ENCODE measurements around the gene VPS37C. TPM values are rescaled to one million over a fixed set of nuclear protein-coding genes. Genes with fewer than 3 reads are reported as not detected.

The VPS37C gene
- total and polyA plus RNA-seq, 9 of the 15 experiments (the other 6 are each of a cell fraction or from before 2014, with no cell fraction given), result 0.62 to 29.8 (median 11.5) TPM

DNA sequence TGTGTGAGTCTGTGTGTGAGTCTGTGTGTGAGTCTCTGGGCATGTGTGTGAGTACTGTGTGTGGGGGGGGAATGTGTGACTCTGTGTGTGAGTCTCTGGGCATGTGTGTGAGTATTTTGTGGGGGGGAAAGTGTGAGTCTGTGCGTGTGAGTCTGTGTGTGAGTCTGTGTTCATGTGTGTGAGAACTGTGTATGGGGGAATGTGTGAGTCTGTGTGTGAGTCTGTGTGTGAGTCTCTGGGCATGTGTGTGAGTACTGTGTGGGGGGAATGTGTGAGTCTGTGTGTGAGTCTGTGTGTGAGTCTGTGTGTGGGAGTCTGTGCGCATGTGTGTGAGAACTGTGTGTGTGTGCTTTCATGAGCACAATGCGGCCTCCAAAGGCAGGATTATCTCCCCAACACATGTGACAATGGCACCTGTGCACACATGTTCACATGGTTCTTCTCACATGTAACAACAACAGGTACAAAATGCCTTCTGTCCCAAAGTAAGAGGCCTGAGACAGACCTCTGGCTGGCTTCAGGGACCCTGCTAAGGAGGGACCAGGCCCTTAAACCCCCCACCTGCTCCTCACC is 57.3 kb downstream of the VPS37C start:
- POLR2A ChIA-PET, result interaction anchor here (1.4 kb wide), 1 partner anchor 17 kb away, joined by 3 read pairs; no protein-coding TSS in a partner anchor
- H3K79me2 ChIP-seq (ENCODE audit: control insufficient read depth, insufficient read depth, low read length), result no peaks in the 10 kb centered on the region

More for the DNA sequence above, 57.3 kb downstream of the VPS37C start:
- no peak for TF ChIP-seq RBM22 (IDR thresholded peaks at IDR 0.05; ENCODE audit: low read depth, low read length, poor library complexity, severe bottlenecking)
- no peak for TF ChIP-seq NFIC (IDR thresholded peaks at IDR 0.05)
- TF ChIP-seq ZC3H8 (IDR thresholded peaks at IDR 0.05), result no peak
- no peak for TF ChIP-seq HNRNPH1 (optimal IDR thresholded peaks at IDR 0.05; ENCODE audit: low read depth, low read length)
- no peak for TF ChIP-seq TOE1 (IDR thresholded peaks at IDR 0.05; ENCODE audit: borderline replicate concordance)
- no peak for TF ChIP-seq TOE1 (CRISPR knock-in tag; IDR thresholded peaks at IDR 0.05; ENCODE audit: borderline replicate concordance, low read depth)
- TF ChIP-seq, protein P1, sequence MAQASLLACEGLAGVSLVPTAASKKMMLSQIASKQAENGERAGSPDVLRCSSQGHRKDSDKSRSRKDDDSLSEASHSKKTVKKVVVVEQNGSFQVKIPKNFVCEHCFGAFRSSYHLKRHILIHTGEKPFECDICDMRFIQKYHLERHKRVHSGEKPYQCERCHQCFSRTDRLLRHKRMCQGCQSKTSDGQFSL (CRISPR knock-in tag; IDR thresholded peaks at IDR 0.05), result peak; percentile 41
- TF ChIP-seq, protein P1 (tag; IDR thresholded peaks at IDR 0.05), result no peak
- TF ChIP-seq SNIP1 (IDR thresholded peaks at IDR 0.05; ENCODE audit: low read depth), result no peak
- intact Hi-C loops (cut with micrococcal nuclease) (no loop called here), in situ Hi-C loops (cut with MboI) (no loop called here)
- ATAC-seq, result no peak
- H3K9me1 ChIP-seq (ENCODE audit: control insufficient read depth, insufficient read depth, low read length), result no peaks in the 10 kb centered on the region
- H3K9me3 ChIP-seq (replicated peaks; ENCODE audit: control insufficient read depth, insufficient read depth, low read depth, low read length), result 0 out of 2 replicates have a peak, but pooled peaks cover 4% of the 10 kb centered on the region
- no peak overlapping the region for H3K27ac ChIP-seq (ENCODE audit: extremely low read depth, low read depth, low read length)
- CTCF ChIA-PET (ENCODE audit: low intra/inter-chr PET ratio), result no interaction called here
- peaks cover 0 to 9% of the 10 kb centered on the region in 2 experiments; a peak in 1 of 5 replicates for H3K4me1 ChIP-seq (replicated peaks in 1 of 2; ENCODE audit: control insufficient read depth in 2 of 2, insufficient read depth in 2 of 2, low read length in 2 of 2)
- FAIRE-seq, result no peak
- no peak overlapping the region for H2AFZ ChIP-seq (ENCODE audit: low read depth, low read length)
- no peak for DNase-seq (ENCODE audit: extremely low read depth in 1 of 4, low spot score in 3 of 4)
- H4K20me1 ChIP-seq (replicated peaks; ENCODE audit: control insufficient read depth, insufficient read depth, low read length), result peaks cover 5% of the 10 kb centered on the region
- 32% methylated on average over 3 of the region's 3 CpGs for WGBS (ENCODE audit: insufficient coverage, low coverage, missing lambda C conversion rate)
- no peaks in the 10 kb centered on the region for H3K36me3 ChIP-seq (ENCODE audit: control insufficient read depth, insufficient read depth, low read length)
- peaks cover 21 to 49% of the 10 kb centered on the region in 2 experiments; a peak in 4 of 5 replicates for H3K27me3 ChIP-seq (ENCODE audit: control insufficient read depth in 2 of 2, insufficient read depth in 2 of 2, low read length in 2 of 2)
- no TSS peak for BruUV-seq (replicated peaks)
- H3K9ac ChIP-seq (ENCODE audit: insufficient read depth in 1 of 2, low read depth in 2 of 2, low read length in 2 of 2), result no peak overlapping the region
- no peak overlapping the region for H3K4me2 ChIP-seq (ENCODE audit: insufficient read depth, low read length)
- no peak overlapping the region for H3K4me3 ChIP-seq
